ENCODE data around the gene TUBA1C. TPM values are rescaled to one million over a fixed set of nuclear protein-coding genes. Genes with fewer than 3 reads are reported as not detected.

Gene TUBA1C
- total RNA-seq, 1 experiment from 2014 or later, result 660 TPM

DNA sequence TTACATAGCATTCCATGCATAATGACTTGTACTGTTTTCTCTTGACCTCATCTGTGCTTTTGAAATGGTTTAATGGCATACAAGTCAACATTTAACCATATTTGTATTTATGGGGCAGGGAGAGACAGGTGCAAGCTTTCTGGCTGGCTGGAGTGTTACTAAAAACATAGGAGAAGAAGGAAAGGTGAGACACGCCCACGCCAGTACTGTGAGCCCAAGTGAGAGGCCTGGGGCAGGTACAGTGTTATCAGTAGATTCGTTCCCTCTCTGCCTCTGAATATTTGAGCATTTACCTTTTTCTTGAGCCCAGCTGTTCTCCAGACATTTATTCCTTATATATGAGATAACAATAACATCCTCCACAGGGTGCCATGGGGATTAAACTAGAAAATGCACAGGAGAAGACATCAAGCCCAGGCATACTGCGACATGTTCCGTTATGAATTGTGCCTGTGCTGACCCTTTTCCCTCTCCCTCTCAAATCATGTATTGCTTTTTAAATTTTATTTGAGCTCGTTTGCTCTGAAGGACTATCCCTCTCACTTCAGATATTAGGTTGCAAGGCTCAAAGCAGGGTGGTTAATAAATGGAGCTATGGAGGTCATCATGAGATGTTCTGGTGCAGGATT, 34.6 kb upstream of the TUBA1C start:
- H3K56ac ChIP-seq (ENCODE audit: insufficient read length, low read depth, low read length), result no peak overlapping the region
- no peaks in the 10 kb centered on the region for H3K79me2 ChIP-seq (ENCODE audit: insufficient read depth, low read length)
- no peak overlapping the region for H3K4me2 ChIP-seq (ENCODE audit: insufficient read depth, insufficient read length, low read length)
- no CpG with 5 or more reads among the region's 6 CpGs for WGBS (ENCODE audit: extremely low coverage, insufficient read length, low lambda C conversion rate)
- H3K4me1 ChIP-seq (ENCODE audit: insufficient read depth, low read length), result peaks cover 5% of the 10 kb centered on the region; the same call in 1 of the 2 replicates
- Mint-ChIP-seq H3K27me3 (ENCODE audit: low read depth) (peaks cover 8% of the 10 kb centered on the region), H3K4me3 (no peak overlapping the region), H3K27ac (no peak overlapping the region), H3K36me3 (ENCODE audit: insufficient read depth in 1 of 3, low read depth in 3 of 3) (no peaks in the 10 kb centered on the region), H3K4me1 (peaks cover 21 to 25% of the 10 kb centered on the region in 2 experiments), H3K9me3 (no peaks in the 10 kb centered on the region; a peak in 1 of 5 replicates)
- H4K91ac ChIP-seq (ENCODE audit: insufficient read length, low read depth, low read length), result no peak overlapping the region
- no peak overlapping the region for H2BK15ac ChIP-seq (ENCODE audit: low read depth, low read length)
- no peaks in the 10 kb centered on the region for H4K20me1 ChIP-seq (ENCODE audit: control insufficient read depth, insufficient read depth, insufficient read length)
- no peak overlapping the region for H3K27ac ChIP-seq (ENCODE audit: insufficient read length, low read depth, low read length)
- no peaks in the 10 kb centered on the region for H3K79me1 ChIP-seq (ENCODE audit: insufficient read depth, low read depth, low read length, poor library complexity, severe bottlenecking)
- H4K8ac ChIP-seq (replicated peaks; ENCODE audit: insufficient read length, low read depth, low read length), result no peak overlapping the region
- H3K14ac ChIP-seq (ENCODE audit: insufficient read depth, low read length), result no peak overlapping the region
- H3K4ac ChIP-seq (ENCODE audit: low read depth, low read length), result no peak overlapping the region
- no peak overlapping the region for H2AFZ ChIP-seq (ENCODE audit: low read length)
- H2BK5ac ChIP-seq (ENCODE audit: insufficient read length, low read length), result no peak overlapping the region
- no peak overlapping the region for H3T11ph ChIP-seq (ENCODE audit: low read length)
- H3K18ac ChIP-seq (ENCODE audit: insufficient read length, low read depth, low read length), result no peak overlapping the region
- H3K23ac ChIP-seq (ENCODE audit: insufficient read length, low read depth, low read length), result no peak overlapping the region
- no peaks in the 10 kb centered on the region for H3K23me2 ChIP-seq (ENCODE audit: insufficient read length, low read depth, low read length, poor library complexity, severe bottlenecking)
- TF ChIP-seq, protein P1, sequence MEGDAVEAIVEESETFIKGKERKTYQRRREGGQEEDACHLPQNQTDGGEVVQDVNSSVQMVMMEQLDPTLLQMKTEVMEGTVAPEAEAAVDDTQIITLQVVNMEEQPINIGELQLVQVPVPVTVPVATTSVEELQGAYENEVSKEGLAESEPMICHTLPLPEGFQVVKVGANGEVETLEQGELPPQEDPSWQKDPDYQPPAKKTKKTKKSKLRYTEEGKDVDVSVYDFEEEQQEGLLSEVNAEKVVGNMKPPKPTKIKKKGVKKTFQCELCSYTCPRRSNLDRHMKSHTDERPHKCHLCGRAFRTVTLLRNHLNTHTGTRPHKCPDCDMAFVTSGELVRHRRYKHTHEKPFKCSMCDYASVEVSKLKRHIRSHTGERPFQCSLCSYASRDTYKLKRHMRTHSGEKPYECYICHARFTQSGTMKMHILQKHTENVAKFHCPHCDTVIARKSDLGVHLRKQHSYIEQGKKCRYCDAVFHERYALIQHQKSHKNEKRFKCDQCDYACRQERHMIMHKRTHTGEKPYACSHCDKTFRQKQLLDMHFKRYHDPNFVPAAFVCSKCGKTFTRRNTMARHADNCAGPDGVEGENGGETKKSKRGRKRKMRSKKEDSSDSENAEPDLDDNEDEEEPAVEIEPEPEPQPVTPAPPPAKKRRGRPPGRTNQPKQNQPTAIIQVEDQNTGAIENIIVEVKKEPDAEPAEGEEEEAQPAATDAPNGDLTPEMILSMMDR (conservative IDR thresholded peaks at IDR 0.05), result no peak
- H3K9ac ChIP-seq (ENCODE audit: extremely low read depth, insufficient read length, low read length), result no peak overlapping the region
- H3K27me3 ChIP-seq (ENCODE audit: insufficient read depth, low read length), result no peaks in the 10 kb centered on the region
- H4K5ac ChIP-seq (ENCODE audit: insufficient read length, low read depth, low read length), result no peak overlapping the region
- no peak overlapping the region for H2BK20ac ChIP-seq (ENCODE audit: low read depth, low read length, poor library complexity, severe bottlenecking)
- no peak overlapping the region for H2BK12ac ChIP-seq (ENCODE audit: insufficient read length, low read depth, low read length)
- no peak for DNase-seq
- H2AK5ac ChIP-seq (ENCODE audit: insufficient read length, low read length), result no peak overlapping the region
- H2BK120ac ChIP-seq (ENCODE audit: low read depth, low read length, poor library complexity, severe bottlenecking), result no peak overlapping the region
- no peaks in the 10 kb centered on the region for H3K9me3 ChIP-seq (ENCODE audit: control insufficient read depth, low read depth, low read length)

Measured in H9 (cell line).